ENCODE data around the gene LAMA2. TPM values are rescaled to one million over a fixed set of nuclear protein-coding genes. Genes with fewer than 3 reads are reported as not detected.

LAMA2 gene
- total RNA-seq, 1 donor from 2014 or later = 1.4 TPM

GRCh38 chr6:129252377-129253071 is 369.6 kb downstream of the LAMA2 start:
- no peak overlapping the region for H3K4me3 ChIP-seq (ENCODE audit: low read depth, low read length)
- DNase-seq (ENCODE audit: low read depth) = no peak
- H3K36me3 ChIP-seq (ENCODE audit: control insufficient read depth, insufficient read depth, low read length) = no peaks in the 10 kb centered on the region
- no peak for TF ChIP-seq CTCF (IDR thresholded peaks at IDR 0.05; ENCODE audit: insufficient read depth, low read length, poor library complexity, severe bottlenecking)
- H3K27me3 ChIP-seq (ENCODE audit: control insufficient read depth, insufficient read depth, low read length) = no peaks in the 10 kb centered on the region

GRCh38 chr6:129253242-129253641 is 370.3 kb downstream of the LAMA2 start:
- DNase-seq (ENCODE audit: low read depth) = no peak
- H3K27me3 ChIP-seq (ENCODE audit: control insufficient read depth, insufficient read depth, low read length) = no peaks in the 10 kb centered on the region
- TF ChIP-seq CTCF (IDR thresholded peaks at IDR 0.05; ENCODE audit: insufficient read depth, low read length, poor library complexity, severe bottlenecking) = no peak

GRCh38 chr6:129253727-129254126 is 370.8 kb downstream of the LAMA2 start:
- TF ChIP-seq CTCF (IDR thresholded peaks at IDR 0.05; ENCODE audit: insufficient read depth, low read length, poor library complexity, severe bottlenecking) = no peak
- no peaks in the 10 kb centered on the region for H3K36me3 ChIP-seq (ENCODE audit: control insufficient read depth, insufficient read depth, low read length)
- no peak overlapping the region for H3K4me3 ChIP-seq (ENCODE audit: low read depth, low read length)
- H3K27me3 ChIP-seq (ENCODE audit: control insufficient read depth, insufficient read depth, low read length) = no peaks in the 10 kb centered on the region
- no peak for DNase-seq (ENCODE audit: low read depth)

More at GRCh38 chr6:129253242-129253641, 370.3 kb downstream of the LAMA2 start:
- no peaks in the 10 kb centered on the region for H3K36me3 ChIP-seq (ENCODE audit: control insufficient read depth, insufficient read depth, low read length)
- H3K4me3 ChIP-seq (ENCODE audit: low read depth, low read length) = no peak overlapping the region

GRCh38 chr6:129257196-129257595 is 374.3 kb downstream of the LAMA2 start:
- Histone ChIP-seq H3K36me3 (ENCODE audit: control insufficient read depth, insufficient read depth, low read length) (no peaks in the 10 kb centered on the region), H3K27me3 (ENCODE audit: control insufficient read depth, insufficient read depth, low read length) (no peaks in the 10 kb centered on the region), H3K4me3 (ENCODE audit: low read depth, low read length) (no peak overlapping the region)
- DNase-seq (ENCODE audit: low read depth) = no peak
- TF ChIP-seq CTCF (IDR thresholded peaks at IDR 0.05; ENCODE audit: insufficient read depth, low read length, poor library complexity, severe bottlenecking) = no peak

- TF ChIP-seq CTCF (IDR thresholded peaks at IDR 0.05; ENCODE audit: insufficient read depth, low read length, poor library complexity, severe bottlenecking) = no peak
- H3K4me3 ChIP-seq (ENCODE audit: low read depth, low read length) = no peak overlapping the region
- no peaks in the 10 kb centered on the region for H3K36me3 ChIP-seq (ENCODE audit: control insufficient read depth, insufficient read depth, low read length)
- no peaks in the 10 kb centered on the region for H3K27me3 ChIP-seq (ENCODE audit: control insufficient read depth, insufficient read depth, low read length)
- DNase-seq (ENCODE audit: low read depth) = no peak
These were observed 379.7 kb downstream of the LAMA2 start for GRCh38 chr6:129262661-129263060.

- DNase-seq (ENCODE audit: low read depth) = no peak
- Histone ChIP-seq H3K27me3 (ENCODE audit: control insufficient read depth, insufficient read depth, low read length) (no peaks in the 10 kb centered on the region), H3K4me3 (ENCODE audit: low read depth, low read length) (no peak overlapping the region), H3K36me3 (ENCODE audit: control insufficient read depth, insufficient read depth, low read length) (no peaks in the 10 kb centered on the region)
- no peak for TF ChIP-seq CTCF (IDR thresholded peaks at IDR 0.05; ENCODE audit: insufficient read depth, low read length, poor library complexity, severe bottlenecking)
These were observed 380.2 kb downstream of the LAMA2 start for GRCh38 chr6:129263176-129263575.

Data from kidney epithelial cell (primary cell).